Ishikawa (cell line): ENCODE data around the gene GJB1.

ENCODE experiments used
- CEBPB ChIP-seq: IDR thresholded peaks from 2 replicates; pipeline ENCODE4 v1.6.1; 2012
- CREB1 ChIP-seq: IDR thresholded peaks from 2 replicates; pipeline ENCODE4 v1.6.1; 2012; ENCODE audit warnings: low read depth
- EP300 ChIP-seq: IDR thresholded peaks from 2 replicates; pipeline ENCODE4 v1.6.1; 2012; ENCODE audit warnings: borderline replicate concordance
- RAD21 ChIP-seq: IDR thresholded peaks from 2 replicates; pipeline ENCODE4 v1.6.1; 2012; ENCODE audit warnings: low read depth
- TAF1 ChIP-seq: IDR thresholded peaks from 2 replicates; pipeline ENCODE4 v1.6.1; 2012; ENCODE audit warnings: low read depth, mild to moderate bottlenecking
- TF ChIP-seq, protein P1 (sequence below): IDR thresholded peaks from 2 replicates; pipeline ENCODE4 v1.6.1; 2012; ENCODE audit warnings: low read depth, mild to moderate bottlenecking

DNA sequence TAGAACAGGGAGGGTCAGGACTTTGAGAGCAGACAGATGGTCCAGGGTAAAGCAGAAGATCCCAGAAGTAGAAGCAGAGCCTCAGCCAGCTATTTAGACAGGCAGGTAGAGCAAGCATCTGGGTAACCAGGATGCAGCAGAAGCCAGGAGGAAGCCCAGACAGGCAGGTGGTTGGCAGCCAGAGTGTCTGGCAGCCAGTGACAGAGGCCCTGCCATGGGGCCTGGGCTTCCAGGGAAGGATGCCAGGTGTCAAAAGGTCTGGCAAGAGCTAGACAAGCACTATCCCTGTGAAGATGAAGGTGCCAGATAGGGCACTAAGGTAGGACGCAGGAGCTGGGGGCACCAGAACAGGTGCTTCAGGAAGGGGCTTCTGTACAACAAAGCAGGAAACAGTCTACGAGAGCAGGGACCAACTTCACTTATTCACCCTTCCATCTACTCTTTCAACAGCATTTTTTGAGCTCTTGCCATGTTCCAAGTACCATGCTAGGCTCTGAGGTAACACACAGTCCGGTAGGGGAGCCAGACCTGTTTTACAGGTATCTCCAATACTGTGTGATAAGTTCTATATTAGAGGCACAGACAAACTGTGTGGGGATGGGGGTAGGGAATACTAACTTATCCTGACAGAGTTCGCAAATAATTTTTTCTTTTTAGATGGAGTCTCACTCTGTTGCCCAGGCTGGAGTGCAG, 38.1 kb upstream of the GJB1 start:
- TF ChIP-seq CEBPB (no peak), CREB1 (no peak), RAD21 (no peak), EP300 (no peak), TAF1 (no peak)
- TF ChIP-seq, protein P1, sequence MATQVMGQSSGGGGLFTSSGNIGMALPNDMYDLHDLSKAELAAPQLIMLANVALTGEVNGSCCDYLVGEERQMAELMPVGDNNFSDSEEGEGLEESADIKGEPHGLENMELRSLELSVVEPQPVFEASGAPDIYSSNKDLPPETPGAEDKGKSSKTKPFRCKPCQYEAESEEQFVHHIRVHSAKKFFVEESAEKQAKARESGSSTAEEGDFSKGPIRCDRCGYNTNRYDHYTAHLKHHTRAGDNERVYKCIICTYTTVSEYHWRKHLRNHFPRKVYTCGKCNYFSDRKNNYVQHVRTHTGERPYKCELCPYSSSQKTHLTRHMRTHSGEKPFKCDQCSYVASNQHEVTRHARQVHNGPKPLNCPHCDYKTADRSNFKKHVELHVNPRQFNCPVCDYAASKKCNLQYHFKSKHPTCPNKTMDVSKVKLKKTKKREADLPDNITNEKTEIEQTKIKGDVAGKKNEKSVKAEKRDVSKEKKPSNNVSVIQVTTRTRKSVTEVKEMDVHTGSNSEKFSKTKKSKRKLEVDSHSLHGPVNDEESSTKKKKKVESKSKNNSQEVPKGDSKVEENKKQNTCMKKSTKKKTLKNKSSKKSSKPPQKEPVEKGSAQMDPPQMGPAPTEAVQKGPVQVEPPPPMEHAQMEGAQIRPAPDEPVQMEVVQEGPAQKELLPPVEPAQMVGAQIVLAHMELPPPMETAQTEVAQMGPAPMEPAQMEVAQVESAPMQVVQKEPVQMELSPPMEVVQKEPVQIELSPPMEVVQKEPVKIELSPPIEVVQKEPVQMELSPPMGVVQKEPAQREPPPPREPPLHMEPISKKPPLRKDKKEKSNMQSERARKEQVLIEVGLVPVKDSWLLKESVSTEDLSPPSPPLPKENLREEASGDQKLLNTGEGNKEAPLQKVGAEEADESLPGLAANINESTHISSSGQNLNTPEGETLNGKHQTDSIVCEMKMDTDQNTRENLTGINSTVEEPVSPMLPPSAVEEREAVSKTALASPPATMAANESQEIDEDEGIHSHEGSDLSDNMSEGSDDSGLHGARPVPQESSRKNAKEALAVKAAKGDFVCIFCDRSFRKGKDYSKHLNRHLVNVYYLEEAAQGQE = no peak
